GM21526 (cell line): Measurements from ENCODE around the gene GUCY2D.
"Not testable (repeated sequence)": the region's sequence is repeated elsewhere in the genome, so short reads cannot be mapped to it uniquely, and the experiment has no call there.

ENCODE experiments used
- ATAC-seq: cut with Tn5 transposase; IDR thresholded peaks from one replicate; pipeline ENCODE4 v1.9.1; 2021; ENCODE audit warnings: moderate library complexity; ENCODE audit not compliant: unreplicated experiment, low FRiP score

GUCY2D gene

GRCh38 chr17:8041249-8041928, 39.0 kb downstream of the GUCY2D start:
- ATAC-seq = no peak

GRCh38 chr17:8041979-8042378, 39.6 kb downstream of the GUCY2D start:
- no peak for ATAC-seq

- ATAC-seq = no peak
Observed at GRCh38 chr17:8044819-8045810, 42.7 kb downstream of the GUCY2D start.

GRCh38 chr17:8046306-8046928, 44.0 kb downstream of the GUCY2D start:
- ATAC-seq = no peak

GRCh38 chr17:8046929-8047768, 44.7 kb downstream of the GUCY2D start:
- ATAC-seq = no peak

GRCh38 chr17:8047769-8048110, 45.3 kb downstream of the GUCY2D start:
- no peak for ATAC-seq

- no peak for ATAC-seq
Observed at GRCh38 chr17:8048236-8048635, 45.8 kb downstream of the GUCY2D start.

- ATAC-seq = no peak
Observed at GRCh38 chr17:8048736-8049135, 46.3 kb downstream of the GUCY2D start.

- no peak for ATAC-seq
Observed at GRCh38 chr17:8051831-8052230, 49.4 kb downstream of the GUCY2D start.

GRCh38 chr17:8052256-8053252, 50.1 kb downstream of the GUCY2D start:
- ATAC-seq = no peak

GRCh38 chr17:8053600-8053999, 51.2 kb downstream of the GUCY2D start:
- ATAC-seq = no peak

- no peak for ATAC-seq
Observed at GRCh38 chr17:8055851-8056231, 53.4 kb downstream of the GUCY2D start.

- ATAC-seq = no peak
Observed at GRCh38 chr17:8056232-8056975, 54.0 kb downstream of the GUCY2D start.

GRCh38 chr17:8056976-8057625, 54.7 kb downstream of the GUCY2D start:
- ATAC-seq = no peak

GRCh38 chr17:8057691-8058114, 55.3 kb downstream of the GUCY2D start:
- ATAC-seq = no peak

GRCh38 chr17:8059131-8059530, 56.7 kb downstream of the GUCY2D start:
- no peak for ATAC-seq

GRCh38 chr17:8060274-8060673, 57.9 kb downstream of the GUCY2D start:
- no peak for ATAC-seq

- ATAC-seq = not testable (repeated sequence)
Observed at GRCh38 chr17:8061851-8062250, 59.4 kb downstream of the GUCY2D start.
